ENCODE results near the gene CPSF4L.

DNA sequence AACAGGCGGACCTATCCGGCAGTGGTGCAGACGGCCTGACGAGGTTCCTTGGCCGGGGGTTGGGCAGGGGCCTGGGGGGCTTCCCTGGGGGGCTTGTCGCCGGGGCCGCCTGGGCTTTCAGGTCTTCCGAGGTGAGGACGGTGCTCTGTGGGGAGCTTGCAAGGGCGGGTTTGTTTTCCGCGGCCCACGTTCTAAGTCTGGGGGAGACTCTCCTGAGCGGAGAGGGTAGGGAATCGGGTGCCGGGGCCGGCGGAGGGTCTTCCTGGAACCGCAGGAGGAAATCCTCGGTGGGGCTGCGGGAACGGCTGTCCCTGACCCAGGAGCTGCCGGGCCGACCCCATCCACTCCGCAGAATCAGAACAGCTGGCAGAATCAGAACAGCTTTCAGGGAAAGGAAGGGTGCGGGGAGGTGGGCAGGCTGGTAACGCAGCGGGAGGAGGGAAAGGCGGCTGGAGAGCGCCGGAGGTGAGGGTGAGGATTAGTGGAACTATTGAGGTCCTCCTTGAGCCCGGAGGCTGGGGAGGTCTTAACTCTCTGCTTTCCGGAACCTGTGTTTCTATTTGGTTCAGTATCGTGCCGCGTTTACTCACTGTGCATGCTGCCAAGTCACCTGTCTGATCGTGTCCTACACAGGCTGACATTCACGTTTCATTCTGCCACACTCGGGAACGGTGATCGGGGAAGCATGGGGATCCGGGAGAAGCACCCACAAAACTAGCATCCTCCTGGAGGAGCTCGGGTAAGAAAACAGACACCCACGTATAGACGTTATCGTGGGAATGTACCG, 28.9 kb downstream of the CPSF4L start:
- TF ChIP-seq, protein P1, sequence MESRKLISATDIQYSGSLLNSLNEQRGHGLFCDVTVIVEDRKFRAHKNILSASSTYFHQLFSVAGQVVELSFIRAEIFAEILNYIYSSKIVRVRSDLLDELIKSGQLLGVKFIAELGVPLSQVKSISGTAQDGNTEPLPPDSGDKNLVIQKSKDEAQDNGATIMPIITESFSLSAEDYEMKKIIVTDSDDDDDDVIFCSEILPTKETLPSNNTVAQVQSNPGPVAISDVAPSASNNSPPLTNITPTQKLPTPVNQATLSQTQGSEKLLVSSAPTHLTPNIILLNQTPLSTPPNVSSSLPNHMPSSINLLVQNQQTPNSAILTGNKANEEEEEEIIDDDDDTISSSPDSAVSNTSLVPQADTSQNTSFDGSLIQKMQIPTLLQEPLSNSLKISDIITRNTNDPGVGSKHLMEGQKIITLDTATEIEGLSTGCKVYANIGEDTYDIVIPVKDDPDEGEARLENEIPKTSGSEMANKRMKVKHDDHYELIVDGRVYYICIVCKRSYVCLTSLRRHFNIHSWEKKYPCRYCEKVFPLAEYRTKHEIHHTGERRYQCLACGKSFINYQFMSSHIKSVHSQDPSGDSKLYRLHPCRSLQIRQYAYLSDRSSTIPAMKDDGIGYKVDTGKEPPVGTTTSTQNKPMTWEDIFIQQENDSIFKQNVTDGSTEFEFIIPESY (CRISPR knock-in tag; IDR thresholded peaks at IDR 0.05), result no peak
- TF ChIP-seq, protein P2, sequence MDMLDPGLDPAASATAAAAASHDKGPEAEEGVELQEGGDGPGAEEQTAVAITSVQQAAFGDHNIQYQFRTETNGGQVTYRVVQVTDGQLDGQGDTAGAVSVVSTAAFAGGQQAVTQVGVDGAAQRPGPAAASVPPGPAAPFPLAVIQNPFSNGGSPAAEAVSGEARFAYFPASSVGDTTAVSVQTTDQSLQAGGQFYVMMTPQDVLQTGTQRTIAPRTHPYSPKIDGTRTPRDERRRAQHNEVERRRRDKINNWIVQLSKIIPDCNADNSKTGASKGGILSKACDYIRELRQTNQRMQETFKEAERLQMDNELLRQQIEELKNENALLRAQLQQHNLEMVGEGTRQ (IDR thresholded peaks at IDR 0.05; ENCODE audit: low read depth, low read length), result no peak
- TF ChIP-seq, protein P2 (CRISPR knock-in tag; IDR thresholded peaks at IDR 0.05; ENCODE audit: borderline replicate concordance), result no peak
- TF ChIP-seq, protein P3, sequence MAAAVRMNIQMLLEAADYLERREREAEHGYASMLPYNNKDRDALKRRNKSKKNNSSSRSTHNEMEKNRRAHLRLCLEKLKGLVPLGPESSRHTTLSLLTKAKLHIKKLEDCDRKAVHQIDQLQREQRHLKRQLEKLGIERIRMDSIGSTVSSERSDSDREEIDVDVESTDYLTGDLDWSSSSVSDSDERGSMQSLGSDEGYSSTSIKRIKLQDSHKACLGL (CRISPR knock-in tag; IDR thresholded peaks at IDR 0.05), result no peak
- TF ChIP-seq, protein P4, sequence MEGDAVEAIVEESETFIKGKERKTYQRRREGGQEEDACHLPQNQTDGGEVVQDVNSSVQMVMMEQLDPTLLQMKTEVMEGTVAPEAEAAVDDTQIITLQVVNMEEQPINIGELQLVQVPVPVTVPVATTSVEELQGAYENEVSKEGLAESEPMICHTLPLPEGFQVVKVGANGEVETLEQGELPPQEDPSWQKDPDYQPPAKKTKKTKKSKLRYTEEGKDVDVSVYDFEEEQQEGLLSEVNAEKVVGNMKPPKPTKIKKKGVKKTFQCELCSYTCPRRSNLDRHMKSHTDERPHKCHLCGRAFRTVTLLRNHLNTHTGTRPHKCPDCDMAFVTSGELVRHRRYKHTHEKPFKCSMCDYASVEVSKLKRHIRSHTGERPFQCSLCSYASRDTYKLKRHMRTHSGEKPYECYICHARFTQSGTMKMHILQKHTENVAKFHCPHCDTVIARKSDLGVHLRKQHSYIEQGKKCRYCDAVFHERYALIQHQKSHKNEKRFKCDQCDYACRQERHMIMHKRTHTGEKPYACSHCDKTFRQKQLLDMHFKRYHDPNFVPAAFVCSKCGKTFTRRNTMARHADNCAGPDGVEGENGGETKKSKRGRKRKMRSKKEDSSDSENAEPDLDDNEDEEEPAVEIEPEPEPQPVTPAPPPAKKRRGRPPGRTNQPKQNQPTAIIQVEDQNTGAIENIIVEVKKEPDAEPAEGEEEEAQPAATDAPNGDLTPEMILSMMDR (CRISPR knock-in tag; IDR thresholded peaks at IDR 0.05), result no peak
- TF ChIP-seq, protein P5, sequence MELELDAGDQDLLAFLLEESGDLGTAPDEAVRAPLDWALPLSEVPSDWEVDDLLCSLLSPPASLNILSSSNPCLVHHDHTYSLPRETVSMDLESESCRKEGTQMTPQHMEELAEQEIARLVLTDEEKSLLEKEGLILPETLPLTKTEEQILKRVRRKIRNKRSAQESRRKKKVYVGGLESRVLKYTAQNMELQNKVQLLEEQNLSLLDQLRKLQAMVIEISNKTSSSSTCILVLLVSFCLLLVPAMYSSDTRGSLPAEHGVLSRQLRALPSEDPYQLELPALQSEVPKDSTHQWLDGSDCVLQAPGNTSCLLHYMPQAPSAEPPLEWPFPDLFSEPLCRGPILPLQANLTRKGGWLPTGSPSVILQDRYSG (CRISPR knock-in tag; IDR thresholded peaks at IDR 0.05), result no peak
- TF ChIP-seq, protein P6, sequence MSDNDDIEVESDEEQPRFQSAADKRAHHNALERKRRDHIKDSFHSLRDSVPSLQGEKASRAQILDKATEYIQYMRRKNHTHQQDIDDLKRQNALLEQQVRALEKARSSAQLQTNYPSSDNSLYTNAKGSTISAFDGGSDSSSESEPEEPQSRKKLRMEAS (IDR thresholded peaks at IDR 0.05), result peak; percentile 9; the same call in 1 of the 2 replicates
- no peak for TF ChIP-seq MED8 (CRISPR knock-in tag; IDR thresholded peaks at IDR 0.05; ENCODE audit: insufficient replicate concordance)
- TF ChIP-seq, protein P7, sequence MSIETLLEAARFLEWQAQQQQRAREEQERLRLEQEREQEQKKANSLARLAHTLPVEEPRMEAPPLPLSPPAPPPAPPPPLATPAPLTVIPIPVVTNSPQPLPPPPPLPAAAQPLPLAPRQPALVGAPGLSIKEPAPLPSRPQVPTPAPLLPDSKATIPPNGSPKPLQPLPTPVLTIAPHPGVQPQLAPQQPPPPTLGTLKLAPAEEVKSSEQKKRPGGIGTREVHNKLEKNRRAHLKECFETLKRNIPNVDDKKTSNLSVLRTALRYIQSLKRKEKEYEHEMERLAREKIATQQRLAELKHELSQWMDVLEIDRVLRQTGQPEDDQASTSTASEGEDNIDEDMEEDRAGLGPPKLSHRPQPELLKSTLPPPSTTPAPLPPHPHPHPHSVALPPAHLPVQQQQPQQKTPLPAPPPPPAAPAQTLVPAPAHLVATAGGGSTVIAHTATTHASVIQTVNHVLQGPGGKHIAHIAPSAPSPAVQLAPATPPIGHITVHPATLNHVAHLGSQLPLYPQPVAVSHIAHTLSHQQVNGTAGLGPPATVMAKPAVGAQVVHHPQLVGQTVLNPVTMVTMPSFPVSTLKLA (IDR thresholded peaks at IDR 0.05), result no peak
- TF ChIP-seq, protein P8, sequence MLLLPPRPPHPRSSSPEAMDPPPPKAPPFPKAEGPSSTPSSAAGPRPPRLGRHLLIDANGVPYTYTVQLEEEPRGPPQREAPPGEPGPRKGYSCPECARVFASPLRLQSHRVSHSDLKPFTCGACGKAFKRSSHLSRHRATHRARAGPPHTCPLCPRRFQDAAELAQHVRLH (CRISPR knock-in tag; IDR thresholded peaks at IDR 0.05; ENCODE audit: borderline replicate concordance, low read depth), result no peak
- TF ChIP-seq MED13 (CRISPR knock-in tag; IDR thresholded peaks at IDR 0.05), result no peak

All from HepG2 (cell line).